Stomach (tissue), 9 donors: ENCODE measurements around the gene HSPB7. TPM values are rescaled to one million over a fixed set of nuclear protein-coding genes. Genes with fewer than 3 reads are reported as not detected.
"Not testable (repeated sequence)": the region's sequence is repeated elsewhere in the genome, so short reads cannot be mapped to it uniquely, and the experiment has no call there.

Source experiments
- DNase-seq, 2 donors: peaks; one replicate each; pipeline versions ENCODE4 v3.0.0 to v3.0.0-alpha.2; 2013 to 2019
- H3K27ac ChIP-seq, 5 donors: fragments of 200-600 bp in 4 of 5; sonication (generic) in 4 of 5; one replicate each; pipeline ENCODE4 v1.5.1; 2013 to 2019; ENCODE audit warnings: mild to moderate bottlenecking in 1 of 5, moderate library complexity in 1 of 5
- H3K27me3 ChIP-seq, 3 donors: fragments of 200-600 bp; sonication (generic); one replicate each; pipeline ENCODE4 v1.5.1; 2017 to 2019; ENCODE audit warnings: mixed run types in 1 of 3
- H3K36me3 ChIP-seq, 4 donors: fragments of 200-600 bp; sonication (generic); 1 replicate in 3 of 4; 2 replicates in 1 of 4; pipeline ENCODE4 v1.5.1; 2016 to 2019
- H3K4me1 ChIP-seq, 4 donors: fragments of 200-600 bp; sonication (generic); one replicate each; pipeline ENCODE4 v1.5.1; 2016 to 2019
- H3K4me3 ChIP-seq, 4 donors: fragments of 200-600 bp; sonication (generic) in 3 of 4; one replicate each; pipeline ENCODE4 v1.5.1; 2016 to 2019; ENCODE audit warnings: mild to moderate bottlenecking in 1 of 4
- H3K9me3 ChIP-seq, 4 donors: fragments of 200-600 bp; sonication (generic); one replicate each; pipeline ENCODE4 v1.5.1; 2016 to 2019
- EP300 ChIP-seq: sonication (generic); formaldehyde crosslinking; IDR thresholded peaks from one replicate; pipeline ENCODE4 v1.6.1; 2017; ENCODE audit warnings: antibody characterized with exemption
- POLR2A ChIP-seq, 4 donors: fragments of 450-650 bp; IDR thresholded peaks; one replicate each; pipeline ENCODE4 v1.6.1; 2016; ENCODE audit warnings: antibody characterized with exemption in 4 of 4, control low read depth in 2 of 4, mild to moderate bottlenecking in 1 of 4, moderate library complexity in 1 of 4
- POLR2AphosphoS5 ChIP-seq, 3 donors: sonication (generic); formaldehyde crosslinking; IDR thresholded peaks; one replicate each; pipeline ENCODE4 v1.6.1; 2016; ENCODE audit warnings: antibody characterized with exemption in 3 of 3
- WGBS, 5 donors: extraction: QIAGEN DNeasy Blood & Tissue Kit in 3 of 5; methylation state at CpG; one replicate each; pipeline versions ENCODE4 v1.1.5 to v1.1.7; 2013 to 2018; 5-methylcytosine and 5-hydroxymethylcytosine counted together
- intact Hi-C: fragments of 100-400 bp; cut with DNase I; formaldehyde crosslinking; loops from one replicate; pipeline ENCODE4 v1.15.1; 2023; ENCODE audit warnings: low total_unique reads
- polyA plus RNA-seq, 3 donors: library from polyadenylated mRNA; stranded (reverse); fragments of 200-250 nt; gene quantifications; one replicate each; pipeline ENCODE4 v1.2.3, GENCODE V29; 2013
- total RNA-seq, 5 donors: library from RNA; depleted of rRNA; stranded (reverse); fragments of >200 nt; gene quantifications; one replicate each; pipeline versions ENCODE4 v1.1.0 to v1.2.3, GENCODE V29; 2014 to 2016
- TF ChIP-seq, protein P1 (sequence below), 7 experiments: fragments of 450-650 bp in 4 of 7; fragments of 200-600 bp in 3 of 7; sonication (generic) in 3 of 7; IDR thresholded peaks; one replicate each; pipeline ENCODE4 v1.5.1; 2016 to 2019; ENCODE audit warnings: antibody characterized with exemption in 7 of 7, control low read depth in 2 of 7, mild to moderate bottlenecking in 1 of 7
- donor health status: healthy with polysubstance abuse.
- donor health status: Bipolar disorder and iron deficiency.
- donor health status: healthy.

Gene HSPB7
- total and polyA plus RNA-seq, 8 donors: 9.9 to 83.5 (median 23.8) TPM

DNA sequence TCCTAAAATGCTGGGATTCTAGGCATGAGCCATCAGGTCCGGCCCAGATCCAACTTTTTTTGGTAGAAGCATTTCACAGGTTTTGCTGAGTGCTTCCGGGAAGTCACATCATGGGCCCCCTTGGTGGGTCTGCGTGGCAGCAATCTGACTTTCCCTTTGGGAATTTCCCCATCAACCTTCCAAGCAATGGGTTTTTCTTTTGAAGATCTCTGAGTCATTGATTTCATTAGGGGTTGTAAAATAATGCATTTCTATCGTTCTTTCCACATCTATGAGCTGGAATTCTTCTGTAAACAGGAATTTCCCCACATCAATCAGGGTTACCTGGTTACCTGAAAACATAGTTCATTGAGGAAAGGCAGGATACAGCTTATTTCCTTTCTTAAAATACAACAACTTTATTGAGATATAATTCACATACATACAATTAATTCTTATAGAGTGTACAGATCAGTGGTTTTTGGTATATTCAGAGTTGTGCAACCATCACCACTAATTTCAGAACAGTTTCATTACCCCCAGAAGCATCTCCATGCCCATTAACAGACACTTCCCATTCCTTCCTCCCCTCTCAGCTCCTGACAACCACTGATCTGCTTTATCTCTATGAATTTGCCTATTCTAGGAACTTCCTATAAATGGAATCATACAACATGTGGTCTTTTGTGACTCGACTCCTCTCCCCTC lies 32.1 kb downstream of the HSPB7 start:
- intact Hi-C loops: no loop called here
- Histone ChIP-seq H3K36me3 (no peaks in the 10 kb centered on the region), H3K27me3 (no peaks in the 10 kb centered on the region), H3K27ac (no peak overlapping the region), H3K9me3 (no peaks in the 10 kb centered on the region), H3K4me1 (no peaks in the 10 kb centered on the region), H3K4me3 (no peak overlapping the region)
- DNase-seq: no peak
- WGBS, 5 donors: 53 to 81% (median 64%) methylated on average over 5 of the region's 5 CpGs
- TF ChIP-seq POLR2A (IDR thresholded peaks at IDR 0.05): no peak
- TF ChIP-seq, protein P1, sequence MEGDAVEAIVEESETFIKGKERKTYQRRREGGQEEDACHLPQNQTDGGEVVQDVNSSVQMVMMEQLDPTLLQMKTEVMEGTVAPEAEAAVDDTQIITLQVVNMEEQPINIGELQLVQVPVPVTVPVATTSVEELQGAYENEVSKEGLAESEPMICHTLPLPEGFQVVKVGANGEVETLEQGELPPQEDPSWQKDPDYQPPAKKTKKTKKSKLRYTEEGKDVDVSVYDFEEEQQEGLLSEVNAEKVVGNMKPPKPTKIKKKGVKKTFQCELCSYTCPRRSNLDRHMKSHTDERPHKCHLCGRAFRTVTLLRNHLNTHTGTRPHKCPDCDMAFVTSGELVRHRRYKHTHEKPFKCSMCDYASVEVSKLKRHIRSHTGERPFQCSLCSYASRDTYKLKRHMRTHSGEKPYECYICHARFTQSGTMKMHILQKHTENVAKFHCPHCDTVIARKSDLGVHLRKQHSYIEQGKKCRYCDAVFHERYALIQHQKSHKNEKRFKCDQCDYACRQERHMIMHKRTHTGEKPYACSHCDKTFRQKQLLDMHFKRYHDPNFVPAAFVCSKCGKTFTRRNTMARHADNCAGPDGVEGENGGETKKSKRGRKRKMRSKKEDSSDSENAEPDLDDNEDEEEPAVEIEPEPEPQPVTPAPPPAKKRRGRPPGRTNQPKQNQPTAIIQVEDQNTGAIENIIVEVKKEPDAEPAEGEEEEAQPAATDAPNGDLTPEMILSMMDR (IDR thresholded peaks at IDR 0.05): no peak
- no peak for TF ChIP-seq EP300
- TF ChIP-seq POLR2AphosphoS5 (IDR thresholded peaks at IDR 0.05): no peak

GRCh38 chr1:15983275-15983674 lies 34.6 kb downstream of the HSPB7 start:
- intact Hi-C loops: no loop called here
- Histone ChIP-seq H3K4me1 (no peaks in the 10 kb centered on the region), H3K27me3 (no peaks in the 10 kb centered on the region), H3K27ac (no peak overlapping the region), H3K36me3 (no peaks in the 10 kb centered on the region), H3K9me3 (no peaks in the 10 kb centered on the region), H3K4me3 (no peak overlapping the region)
- WGBS, 5 donors: 13 to 35% (median 19%) methylated on average over 1 of the region's 1 CpG
- no peak for TF ChIP-seq POLR2AphosphoS5 (IDR thresholded peaks at IDR 0.05)
- TF ChIP-seq, protein P1 (IDR thresholded peaks at IDR 0.05): no peak
- no peak for TF ChIP-seq EP300
- no peak for DNase-seq

GRCh38 chr1:15981679-15982078 lies 36.2 kb downstream of the HSPB7 start:
- Histone ChIP-seq H3K36me3 (no peaks in the 10 kb centered on the region), H3K4me3 (no peak overlapping the region), H3K27me3 (no peaks in the 10 kb centered on the region), H3K27ac (no peak overlapping the region), H3K9me3 (no peaks in the 10 kb centered on the region), H3K4me1 (peaks cover 0 to under 1% (median 0%) of the 10 kb centered on the region in 4 donors)
- intact Hi-C loops: no loop called here
- 84 to 89% (median 85%) methylated on average over 3 of the region's 3 CpGs for WGBS, 5 donors
- DNase-seq: no peak
- TF ChIP-seq POLR2A (IDR thresholded peaks at IDR 0.05): no peak
- TF ChIP-seq POLR2AphosphoS5 (IDR thresholded peaks at IDR 0.05): no peak
- TF ChIP-seq, protein P1 (IDR thresholded peaks at IDR 0.05): no peak
- no peak for TF ChIP-seq EP300

- H3K36me3 ChIP-seq, H3K27ac ChIP-seq, H3K27me3 ChIP-seq, H3K9me3 ChIP-seq, DNase-seq, H3K4me3 ChIP-seq, intact Hi-C loops: not testable (repeated sequence)
- 91 to 97% (median 94%) methylated on average over 4 of the region's 4 CpGs for WGBS, 5 donors
- peaks cover 11 to 33% (median 29%) of the 10 kb centered on the region in 4 donors for H3K4me1 ChIP-seq
Measured at GRCh38 chr1:15977947-15978346, 39.9 kb downstream of the HSPB7 start.
